GM08714 (cell line): ENCODE measurements around the gene ABCA1.
"Not testable (repeated sequence)": the region's sequence is repeated elsewhere in the genome, so short reads cannot be mapped to it uniquely, and the experiment has no call there.

Experiments used
- H3K4me3 ChIP-seq: fragments of 200-500 bp; sonication (Bioruptor generic); 2 replicates; pipeline ENCODE4 v1.5.1; 2014; ENCODE audit warnings: mild to moderate bottlenecking, low read length, inconsistent platforms
- ZNF274 ChIP-seq: IDR thresholded peaks from 2 replicates; pipeline ENCODE4 v1.6.1; 2012; ENCODE audit warnings: mild to moderate bottlenecking, low read depth, low read length

Gene ABCA1

DNA sequence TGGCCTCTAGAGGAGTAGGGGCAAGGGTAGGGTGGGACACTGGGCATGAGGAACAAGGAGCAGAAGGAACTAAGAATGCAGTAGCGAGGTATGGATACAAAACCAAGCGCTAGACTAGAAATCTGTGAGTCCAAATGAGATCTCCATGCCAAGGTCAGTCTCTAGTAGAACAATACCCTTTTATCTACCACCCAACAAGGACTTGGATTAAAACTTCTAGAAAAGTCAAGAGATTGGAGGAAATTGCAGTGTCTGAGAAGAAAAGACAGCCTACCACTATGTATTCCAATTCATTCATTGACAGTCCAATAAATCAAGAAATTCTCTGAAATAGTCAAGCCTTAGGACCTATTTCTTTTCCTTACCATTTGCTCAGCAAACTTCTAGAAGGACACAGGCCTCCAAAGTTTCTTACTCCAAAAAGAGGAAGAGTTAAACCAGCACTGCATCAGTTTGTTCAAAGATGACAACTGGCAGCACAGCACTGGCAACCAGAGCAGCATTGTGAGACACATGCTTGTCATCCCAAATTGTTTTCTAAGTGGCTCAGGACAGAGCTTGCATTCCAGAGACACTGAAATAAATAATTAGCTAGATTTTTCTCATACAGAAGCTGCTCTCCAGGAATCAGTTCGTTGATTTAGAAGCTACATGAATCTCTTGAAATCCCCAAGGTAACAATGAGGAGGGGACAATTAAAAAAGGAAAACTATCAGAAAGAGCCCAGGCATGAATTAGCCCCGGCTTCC is 22.6 kb downstream of the ABCA1 start:
- no peak overlapping the region for H3K4me3 ChIP-seq
- no peak for TF ChIP-seq ZNF274

DNA sequence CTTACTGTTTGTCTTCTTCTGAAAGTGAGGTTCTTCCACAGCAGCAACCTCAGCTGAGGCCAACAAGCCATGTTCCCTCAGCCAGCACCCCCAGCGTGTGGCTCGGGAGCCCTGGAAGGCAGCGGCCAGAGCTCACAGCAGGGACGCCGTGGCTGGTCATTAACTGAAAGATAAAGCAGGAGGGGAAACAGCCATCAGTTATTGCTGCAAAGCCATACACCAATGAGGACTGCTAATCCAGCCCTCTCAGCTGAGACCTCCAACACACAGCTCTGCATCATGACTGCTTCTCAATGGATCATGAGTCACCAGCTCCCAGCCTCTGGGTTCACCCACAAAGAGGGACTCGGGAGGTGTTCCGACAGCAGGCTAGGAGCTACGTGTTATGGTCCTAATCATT is 24.3 kb downstream of the ABCA1 start:
- H3K4me3 ChIP-seq: no peak overlapping the region
- TF ChIP-seq ZNF274: no peak

GRCh38 chr9:104900871-104901270 is 27.1 kb downstream of the ABCA1 start:
- H3K4me3 ChIP-seq: no peak overlapping the region
- no peak for TF ChIP-seq ZNF274

DNA sequence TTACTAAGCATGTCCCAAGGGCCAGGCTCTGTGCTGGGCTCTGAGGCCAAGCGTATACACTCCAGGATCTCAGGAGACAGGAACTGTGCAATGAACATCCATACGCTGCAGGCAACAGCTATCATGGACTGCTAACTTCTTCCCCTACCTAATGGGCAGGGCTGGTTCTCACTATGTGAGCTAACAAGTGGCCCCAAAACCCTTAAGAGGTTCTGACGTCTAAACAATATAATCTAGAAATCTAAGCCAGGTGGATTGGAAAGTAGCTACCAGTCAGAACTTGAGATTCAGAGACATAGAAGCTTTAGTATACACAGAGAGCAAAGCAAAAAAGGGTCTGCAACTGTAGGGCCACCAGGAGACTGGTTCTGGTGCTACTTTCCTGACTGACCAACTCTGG is 27.6 kb downstream of the ABCA1 start:
- no peak for TF ChIP-seq ZNF274
- no peak overlapping the region for H3K4me3 ChIP-seq

GRCh38 chr9:104899759-104900247 is 28.2 kb downstream of the ABCA1 start:
- no peak for TF ChIP-seq ZNF274
- H3K4me3 ChIP-seq: no peak overlapping the region

GRCh38 chr9:104898376-104898775 is 29.6 kb downstream of the ABCA1 start:
- H3K4me3 ChIP-seq: not testable (repeated sequence)

- no peak for TF ChIP-seq ZNF274
Observed at GRCh38 chr9:104896131-104896530, 31.8 kb downstream of the ABCA1 start.

DNA sequence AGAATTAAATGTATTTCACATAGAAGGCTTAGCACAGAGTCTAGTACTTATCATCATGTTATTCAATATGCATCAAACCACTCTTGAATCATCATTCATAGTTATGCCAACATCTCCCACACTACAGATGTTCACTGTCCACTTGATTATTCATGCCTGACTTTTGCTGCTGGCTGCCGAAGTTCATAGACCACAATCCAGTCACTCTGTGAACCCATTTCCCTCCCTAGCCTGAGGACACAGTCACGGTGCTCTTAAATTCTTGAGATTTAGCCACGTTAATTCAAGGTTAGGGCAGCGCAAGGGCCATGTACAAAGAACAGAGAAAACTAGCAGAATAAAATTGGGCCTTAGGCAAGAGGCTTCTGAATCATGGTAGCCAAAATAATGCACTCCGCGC is 32.4 kb downstream of the ABCA1 start:
- no peak for TF ChIP-seq ZNF274
- H3K4me3 ChIP-seq: no peak overlapping the region

More at GRCh38 chr9:104896131-104896530, 31.8 kb downstream of the ABCA1 start:
- no peak overlapping the region for H3K4me3 ChIP-seq

- no peak overlapping the region for H3K4me3 ChIP-seq
- no peak for TF ChIP-seq ZNF274
Observed at GRCh38 chr9:104892701-104893100, 35.3 kb downstream of the ABCA1 start.

DNA sequence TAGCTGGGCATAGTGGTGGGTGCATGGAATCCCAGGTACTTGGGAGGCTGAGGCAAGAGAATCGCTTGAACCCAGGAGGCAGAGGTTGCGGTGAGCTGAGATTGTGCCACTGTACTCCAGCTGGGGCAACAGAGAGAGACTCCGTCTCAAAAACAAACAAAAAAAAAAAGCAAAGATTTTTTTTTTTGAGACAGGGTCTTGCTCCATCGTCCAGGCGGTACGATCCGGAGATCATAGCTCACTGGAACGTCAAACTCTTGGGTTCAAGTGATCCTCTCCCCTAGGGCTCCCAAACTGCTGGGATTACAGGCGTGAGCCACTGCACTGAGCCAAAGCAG is 37.6 kb downstream of the ABCA1 start:
- no peak for TF ChIP-seq ZNF274

GRCh38 chr9:104885818-104886709 is 41.9 kb downstream of the ABCA1 start:
- H3K4me3 ChIP-seq: no peak overlapping the region
- no peak for TF ChIP-seq ZNF274

More for the DNA sequence above, 37.6 kb downstream of the ABCA1 start:
- no peak overlapping the region for H3K4me3 ChIP-seq

DNA sequence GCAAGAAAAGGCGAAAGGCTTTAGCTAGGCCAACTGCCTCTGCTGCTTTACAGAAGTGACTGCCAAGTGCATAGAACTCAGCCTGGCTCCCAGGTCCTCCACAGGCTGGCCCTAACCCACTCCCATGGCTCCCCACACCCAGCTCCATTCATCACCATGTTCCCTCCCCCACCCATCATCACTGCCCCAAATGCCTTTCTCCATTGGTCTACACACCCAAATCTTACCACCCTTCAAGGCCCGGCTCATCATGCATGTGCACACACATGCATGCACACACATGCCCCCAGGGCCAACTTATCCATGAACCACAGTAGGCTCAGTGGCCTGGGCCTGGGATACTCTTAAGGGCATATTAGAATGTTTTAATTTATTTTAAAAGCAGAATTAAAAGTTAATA is 44.8 kb downstream of the ABCA1 start:
- no peak overlapping the region for H3K4me3 ChIP-seq
- TF ChIP-seq ZNF274: no peak

- no peak overlapping the region for H3K4me3 ChIP-seq
- no peak for TF ChIP-seq ZNF274
Observed at GRCh38 chr9:104882566-104882965, 45.4 kb downstream of the ABCA1 start.

- no peak for TF ChIP-seq ZNF274
- no peak overlapping the region for H3K4me3 ChIP-seq
Observed at GRCh38 chr9:104882086-104882485, 45.9 kb downstream of the ABCA1 start.
